ENCODE results near the gene UBE2E1. TPM values are rescaled to one million over a fixed set of nuclear protein-coding genes. Genes with fewer than 3 reads are reported as not detected.

UBE2E1 gene
- total RNA-seq, 1 experiment from 2014 or later = 102 TPM

GRCh38 chr3:23826382-23827064 is 20.8 kb downstream of the UBE2E1 start:
- CTCF ChIA-PET = no interaction called here
- intact Hi-C loops (cut with micrococcal nuclease; ENCODE audit: unreplicated experiment) = loop anchor here (2.0 kb wide), 1 partner anchor 16 kb away; no protein-coding TSS in a partner anchor
- no peak overlapping the region for H3K4me2 ChIP-seq

GRCh38 chr3:23829242-23829934 is 23.6 kb downstream of the UBE2E1 start:
- intact Hi-C loops (cut with micrococcal nuclease; ENCODE audit: unreplicated experiment) = no loop called here
- CTCF ChIA-PET = no interaction called here

More at GRCh38 chr3:23826382-23827064, 20.8 kb downstream of the UBE2E1 start:
- Histone ChIP-seq H3K4me1 (replicated peaks; ENCODE audit: insufficient read depth) (0 out of 2 replicates have a peak, but pooled peaks cover 6% of the 10 kb centered on the region), H3F3A (ENCODE audit: insufficient read depth, low read depth) (peaks cover 19% of the 10 kb centered on the region), H3K4me3 (no peak overlapping the region), H3K9me3 (ENCODE audit: insufficient read depth, low read depth) (no peaks in the 10 kb centered on the region), H4K20me1 (ENCODE audit: insufficient read depth) (peaks cover 87% of the 10 kb centered on the region), H3K79me2 (ENCODE audit: low read depth) (peaks cover 98% of the 10 kb centered on the region), H3K27me3 (ENCODE audit: insufficient read depth, low read depth) (no peaks in the 10 kb centered on the region), H2AFZ (no peak overlapping the region), H3K36me3 (ENCODE audit: low read depth) (peaks cover 10% of the 10 kb centered on the region; the same call in 1 of the 2 replicates), H3K9me2 (ENCODE audit: insufficient read depth) (no peaks in the 10 kb centered on the region), H3K27ac (0 out of 2 replicates have a peak overlapping the region, but pooled peaks have one; percentile 20)
- TF ChIP-seq EZH2 (IDR thresholded peaks at IDR 0.05; ENCODE audit: low read depth) = no peak
- no peak for TF ChIP-seq CTCF (conservative IDR thresholded peaks at IDR 0.05)
- no TSS peak for BruUV-seq (replicated peaks)
- no peak for DNase-seq
- POLR2A ChIA-PET (ENCODE audit: unreplicated experiment) = interaction anchor here (0.6 kb wide), 1 partner anchor 133 kb away, joined by 3 read pairs; no protein-coding TSS in a partner anchor

More at GRCh38 chr3:23829242-23829934, 23.6 kb downstream of the UBE2E1 start:
- BruUV-seq (replicated peaks) = no TSS peak
- Histone ChIP-seq H3K4me1 (replicated peaks; ENCODE audit: insufficient read depth) (no peaks in the 10 kb centered on the region), H3K27me3 (ENCODE audit: insufficient read depth, low read depth) (no peaks in the 10 kb centered on the region), H3K36me3 (ENCODE audit: low read depth) (0 out of 2 replicates have a peak, but pooled peaks cover 8% of the 10 kb centered on the region), H3K4me3 (no peak overlapping the region), H3F3A (ENCODE audit: insufficient read depth, low read depth) (peaks cover 21% of the 10 kb centered on the region), H3K4me2 (no peak overlapping the region), H3K27ac (peak overlapping the region; percentile 30; the same call in 1 of the 2 replicates), H3K9me2 (ENCODE audit: insufficient read depth) (no peaks in the 10 kb centered on the region), H3K9me3 (ENCODE audit: insufficient read depth, low read depth) (no peaks in the 10 kb centered on the region), H2AFZ (no peak overlapping the region), H4K20me1 (ENCODE audit: insufficient read depth) (peaks cover 94% of the 10 kb centered on the region), H3K79me2 (ENCODE audit: low read depth) (peaks cover 99% of the 10 kb centered on the region)
- TF ChIP-seq EZH2 (IDR thresholded peaks at IDR 0.05; ENCODE audit: low read depth) (no peak), CTCF (conservative IDR thresholded peaks at IDR 0.05) (no peak)
- no peak for DNase-seq
- POLR2A ChIA-PET (ENCODE audit: unreplicated experiment) = no interaction called here

Data from PC-9 (cell line).